Measurements from ENCODE around the gene RBM4.
A peak's percentile ranks its signal among the peaks of the same experiment; 100 is the strongest.

The RBM4 gene

DNA sequence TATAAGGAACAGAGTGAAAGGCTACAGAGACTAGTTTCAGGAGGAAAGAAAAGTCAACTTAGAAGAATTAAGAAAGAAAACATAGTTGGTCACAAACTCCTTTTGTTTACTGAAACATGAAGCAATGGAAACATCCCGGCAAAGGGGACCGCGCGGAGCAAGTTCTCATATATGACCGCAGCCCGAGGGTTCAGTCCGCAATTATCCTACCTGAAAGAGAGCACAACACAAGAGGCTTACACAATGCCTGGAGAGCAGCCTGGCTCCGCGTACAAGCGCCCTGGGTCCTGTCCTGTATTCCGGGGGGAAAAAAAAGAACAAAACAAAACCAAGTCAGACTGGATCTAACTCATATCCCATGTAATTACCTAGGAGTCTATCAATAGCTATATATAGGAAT is 26.9 kb downstream of the RBM4 start:
- no peaks in the 10 kb centered on the region for H3K27me3 Mint-ChIP-seq
- H3K36me3 Mint-ChIP-seq, result peaks cover 6% of the 10 kb centered on the region
- peaks cover 37% of the 10 kb centered on the region for H3K4me1 Mint-ChIP-seq
- no peak overlapping the region for H3K27ac Mint-ChIP-seq
- H3K4me3 Mint-ChIP-seq, result no peak overlapping the region
- no peaks in the 10 kb centered on the region for H3K9me3 Mint-ChIP-seq

DNA sequence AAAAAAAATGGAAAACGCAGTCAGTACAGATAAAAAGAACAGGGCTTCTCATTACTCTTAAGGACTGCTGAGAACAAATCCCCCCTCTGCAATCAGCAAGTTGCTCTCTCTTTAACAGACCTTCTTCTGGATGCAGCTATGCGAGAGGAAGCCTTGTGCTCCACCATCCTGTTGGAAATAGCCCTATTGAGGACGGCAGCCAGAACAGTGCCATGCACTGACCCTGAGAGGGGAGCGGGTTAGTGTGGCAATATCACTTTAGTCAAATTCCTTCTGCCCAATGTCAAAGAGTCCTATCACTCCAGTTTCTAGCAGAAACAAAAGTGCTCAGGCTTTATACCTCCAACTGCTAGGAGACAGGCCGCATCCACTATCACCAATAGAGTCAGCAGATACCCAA is 32.3 kb downstream of the RBM4 start:
- Mint-ChIP-seq H3K27ac (peak overlapping the region; percentile 70), H3K27me3 (no peaks in the 10 kb centered on the region), H3K9me3 (no peaks in the 10 kb centered on the region), H3K36me3 (peaks cover 4% of the 10 kb centered on the region), H3K4me1 (peaks cover 52% of the 10 kb centered on the region), H3K4me3 (no peak overlapping the region)

DNA sequence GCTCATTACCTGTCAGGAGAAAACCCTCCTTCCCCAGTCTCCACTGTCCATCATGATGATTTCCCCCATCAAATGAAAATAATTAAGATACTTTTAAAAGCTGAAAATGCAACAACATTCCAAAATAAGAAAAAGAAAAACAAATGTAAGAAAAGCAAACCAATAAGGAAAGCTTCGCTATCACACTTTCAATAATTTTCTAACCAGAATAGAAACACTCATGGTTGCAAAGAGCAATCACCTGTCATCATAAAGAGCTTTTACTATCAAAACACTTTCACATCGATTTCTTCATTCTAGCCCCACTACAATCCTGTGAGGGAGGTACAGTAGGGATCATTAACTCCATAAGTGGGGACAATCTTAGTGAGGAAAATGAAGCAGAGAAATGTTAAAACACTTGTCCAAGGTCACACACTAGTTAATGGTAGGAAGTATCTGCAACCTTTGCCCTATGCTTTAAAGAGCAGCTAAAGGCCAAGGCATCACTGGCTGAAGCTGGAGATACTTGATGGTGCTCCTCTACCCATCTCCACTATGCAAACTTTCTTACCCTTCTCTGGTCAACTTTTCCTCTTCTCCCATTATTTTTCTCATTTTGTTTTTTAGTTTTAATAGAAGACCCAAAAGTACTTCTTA is 36.6 kb downstream of the RBM4 start:
- H3K27ac Mint-ChIP-seq, result no peak overlapping the region
- H3K36me3 Mint-ChIP-seq, result peaks cover 4% of the 10 kb centered on the region
- peaks cover 38% of the 10 kb centered on the region for H3K4me1 Mint-ChIP-seq
- H3K27me3 Mint-ChIP-seq, result no peaks in the 10 kb centered on the region
- H3K9me3 Mint-ChIP-seq, result no peaks in the 10 kb centered on the region
- H3K4me3 Mint-ChIP-seq, result peak overlapping the region; percentile 11

DNA sequence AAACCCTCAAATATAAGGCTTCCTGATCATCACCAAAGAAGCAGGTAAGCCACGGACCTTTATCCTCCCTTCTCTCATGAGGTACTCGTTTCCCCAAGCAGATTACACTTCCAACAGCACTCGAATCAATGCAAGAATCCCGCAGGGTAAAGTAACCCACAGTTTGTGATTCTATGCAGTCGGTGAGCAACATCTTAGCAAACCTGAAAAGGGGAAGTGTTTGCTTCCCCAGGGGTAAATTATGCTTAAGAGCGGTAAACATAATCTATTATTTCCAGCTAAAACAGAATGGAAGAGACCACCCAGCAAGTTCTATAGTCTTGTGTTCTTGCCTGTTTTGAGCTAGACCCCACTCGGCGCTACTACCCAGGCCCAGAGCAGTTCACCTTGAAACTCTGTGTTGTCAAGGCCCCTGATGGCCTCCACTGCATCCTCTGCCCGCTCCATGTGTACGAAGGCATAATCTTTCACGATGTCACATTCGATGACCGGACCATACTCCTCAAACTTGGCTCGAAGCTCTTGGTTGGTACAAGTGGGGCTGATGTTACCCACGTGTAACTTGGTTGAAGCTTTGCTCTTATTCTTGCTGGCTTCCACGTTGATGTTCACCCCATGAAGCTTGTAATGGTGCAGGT is 37.9 kb downstream of the RBM4 start:
- Mint-ChIP-seq H3K4me3 (peak overlapping the region; percentile 98), H3K27me3 (no peaks in the 10 kb centered on the region), H3K27ac (peak overlapping the region; percentile 86), H3K9me3 (no peaks in the 10 kb centered on the region), H3K36me3 (peaks cover 4% of the 10 kb centered on the region), H3K4me1 (peaks cover 35% of the 10 kb centered on the region)

DNA sequence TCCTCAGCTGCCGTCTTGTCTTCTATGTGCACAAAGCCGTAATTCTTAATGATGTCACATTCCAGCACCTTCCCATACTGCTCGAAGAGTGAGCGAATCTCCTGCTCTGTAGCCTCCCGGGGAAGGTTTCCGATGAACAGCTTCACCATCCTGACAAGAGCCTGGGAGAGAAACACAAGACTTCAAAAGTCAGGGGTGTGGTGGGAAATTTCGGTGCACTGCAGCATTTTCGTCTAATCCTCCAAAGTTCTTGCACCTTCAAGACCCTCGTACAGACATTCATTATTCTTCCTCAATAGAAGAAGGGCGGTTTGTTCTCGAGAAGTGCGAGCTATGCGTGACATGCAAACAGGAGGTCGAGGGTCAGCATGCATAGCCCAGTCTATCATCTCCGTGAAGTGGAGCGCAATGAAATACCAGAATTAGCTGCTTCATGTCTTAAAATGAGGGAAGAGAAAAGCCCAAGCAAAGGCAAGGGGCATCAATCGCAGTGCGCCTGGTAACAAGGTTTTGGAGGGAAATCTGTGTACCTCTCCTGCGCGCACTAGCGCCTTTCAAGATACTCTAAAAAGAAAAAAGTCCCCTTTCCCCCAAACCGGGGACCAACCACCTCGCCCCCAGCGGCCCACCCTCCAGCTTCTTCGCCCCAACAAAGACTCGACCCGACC is 38.6 kb downstream of the RBM4 start:
- H3K27me3 Mint-ChIP-seq, result no peaks in the 10 kb centered on the region
- H3K9me3 Mint-ChIP-seq, result no peaks in the 10 kb centered on the region
- peak overlapping the region; percentile 99 for H3K27ac Mint-ChIP-seq
- peak overlapping the region; percentile 98 for H3K4me3 Mint-ChIP-seq
- peaks cover 35% of the 10 kb centered on the region for H3K4me1 Mint-ChIP-seq
- peaks cover 4% of the 10 kb centered on the region for H3K36me3 Mint-ChIP-seq

DNA sequence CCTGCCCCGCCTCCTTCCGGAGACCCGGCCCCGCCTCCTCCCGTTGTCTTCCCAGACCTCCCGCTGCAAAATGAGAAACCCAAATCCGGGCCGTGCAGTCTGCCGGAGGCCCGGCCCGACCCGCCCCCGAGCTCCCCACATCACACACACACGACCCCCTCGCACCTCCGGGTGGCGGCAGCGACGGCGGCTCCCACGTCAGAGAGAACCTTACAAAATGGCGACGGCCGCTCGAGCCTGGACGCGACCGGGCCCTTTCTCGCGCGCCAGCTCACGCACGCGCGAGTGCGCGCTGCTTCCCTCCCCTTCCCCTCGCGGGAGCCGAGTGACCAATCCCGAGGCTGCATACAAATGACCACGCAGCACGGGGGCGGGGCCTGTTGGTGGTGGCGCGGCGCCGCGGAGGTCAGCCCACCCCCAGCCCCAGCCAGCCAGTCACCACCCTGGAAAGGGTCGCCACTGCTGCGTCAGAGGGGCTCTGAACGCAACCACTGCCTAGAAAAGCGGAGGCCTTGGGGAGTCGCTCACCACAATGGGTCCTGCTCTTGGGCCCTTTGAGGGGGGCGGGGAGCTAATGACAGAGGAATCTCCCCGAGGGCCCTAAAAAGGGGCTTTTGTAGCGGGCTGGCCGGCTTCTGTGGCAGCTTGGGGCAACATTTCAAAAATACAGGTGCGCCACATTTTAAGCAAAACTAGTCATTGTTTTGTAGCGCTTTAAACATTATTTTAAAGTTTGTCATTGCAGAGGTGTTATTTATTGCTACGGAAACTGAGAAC is 39.3 kb downstream of the RBM4 start, which contains the start of gene RBM4B:
Gene RBM4B (minus strand): TSS at position 289 of the 777 bp plus-strand sequence. CDS start 808 bp downstream, outside the sequence.
- Mint-ChIP-seq H3K27ac (peak within 1 kb of the TSS; percentile 99), H3K4me3 (peak within 1 kb of the TSS; percentile 98), H3K27me3 (no peaks in the 10 kb centered on the region), H3K36me3 (peaks cover 4% of the 10 kb centered on the region), H3K9me3 (no peaks in the 10 kb centered on the region), H3K4me1 (peaks cover 33% of the 10 kb centered on the region)

DNA sequence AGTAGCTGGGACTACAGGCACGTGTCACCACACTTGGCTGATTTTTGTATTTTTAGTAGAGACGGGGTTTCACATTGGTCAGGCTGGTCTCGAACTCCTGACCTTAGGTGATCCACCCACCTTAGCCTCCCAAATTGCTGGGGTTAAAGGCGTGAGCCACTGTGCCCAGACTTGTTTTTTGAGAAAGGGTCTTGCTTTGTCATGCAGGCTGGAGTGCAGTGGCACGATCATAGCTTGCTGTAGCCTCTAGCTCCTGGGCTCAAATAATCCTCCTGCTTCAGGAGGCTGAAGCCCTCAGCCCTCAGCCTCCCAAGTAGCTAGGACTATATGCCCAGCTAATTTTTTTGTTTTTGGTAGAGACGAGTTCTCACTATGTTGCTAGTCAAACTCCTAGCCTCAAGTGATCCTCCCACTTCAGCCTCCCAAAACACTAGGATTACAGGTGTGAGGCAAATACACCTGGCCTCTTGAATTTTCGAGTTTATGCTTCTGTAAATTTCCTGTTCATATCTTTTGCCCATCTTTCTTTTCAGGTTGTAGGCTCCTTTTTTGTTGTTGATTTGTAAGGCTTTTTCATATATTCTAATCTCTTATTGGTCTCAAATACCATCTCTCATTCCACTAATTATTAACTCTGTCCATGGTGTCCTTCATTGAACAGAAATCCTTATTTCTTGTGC is 42.6 kb downstream of the RBM4 start:
- H3K27ac Mint-ChIP-seq, result no peak overlapping the region
- H3K4me3 Mint-ChIP-seq, result no peak overlapping the region
- H3K9me3 Mint-ChIP-seq, result no peaks in the 10 kb centered on the region
- peaks cover 2% of the 10 kb centered on the region for H3K36me3 Mint-ChIP-seq
- H3K27me3 Mint-ChIP-seq, result no peaks in the 10 kb centered on the region
- peaks cover 11% of the 10 kb centered on the region for H3K4me1 Mint-ChIP-seq

DNA sequence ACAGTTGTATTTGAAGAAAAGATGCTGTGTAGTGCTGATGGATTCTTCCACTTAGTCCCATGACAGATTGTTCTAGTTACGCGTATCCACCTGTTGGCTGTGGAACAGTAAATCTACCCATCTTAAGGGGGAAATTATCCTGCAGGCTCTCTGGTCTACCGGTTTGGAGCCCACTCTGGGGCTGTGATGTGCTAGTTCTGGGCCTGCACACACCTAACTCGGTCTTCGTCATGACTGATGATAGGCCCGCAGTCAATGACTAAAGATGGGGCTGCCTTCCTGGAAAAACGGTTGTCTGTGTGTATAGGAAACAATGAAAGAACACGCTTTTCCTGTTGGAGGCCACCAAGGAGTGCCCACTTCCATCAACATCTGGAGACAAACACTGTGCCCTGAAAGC is 45.4 kb downstream of the RBM4 start:
- H3K4me1 Mint-ChIP-seq, result no peaks in the 10 kb centered on the region
- H3K4me3 Mint-ChIP-seq, result no peak overlapping the region
- H3K27me3 Mint-ChIP-seq, result no peaks in the 10 kb centered on the region

DNA sequence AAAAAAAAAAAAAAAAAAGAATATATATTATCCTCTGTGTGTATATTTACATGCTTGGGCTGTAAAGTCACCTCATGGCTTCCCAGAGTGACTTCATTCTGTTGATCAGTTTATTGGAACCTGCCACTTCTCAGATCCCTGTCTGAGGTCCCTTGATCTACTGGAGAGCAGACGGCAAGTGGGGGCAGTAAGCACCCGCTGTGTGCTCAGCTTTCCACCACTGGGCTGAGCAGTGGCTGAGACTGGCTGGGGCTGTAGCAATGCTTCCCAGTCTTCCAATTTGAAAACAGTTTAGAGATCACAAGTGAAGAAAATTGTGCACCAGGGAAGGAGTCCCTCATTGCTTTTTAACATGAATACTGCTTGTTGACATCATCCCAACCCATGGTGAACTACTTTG is 46.1 kb downstream of the RBM4 start:
- Mint-ChIP-seq H3K4me3 (no peak overlapping the region), H3K4me1 (no peaks in the 10 kb centered on the region), H3K9me3 (no peaks in the 10 kb centered on the region), H3K36me3 (no peaks in the 10 kb centered on the region), H3K27me3 (no peaks in the 10 kb centered on the region), H3K27ac (no peak overlapping the region)

More for the DNA sequence above, 45.4 kb downstream of the RBM4 start:
- no peaks in the 10 kb centered on the region for H3K9me3 Mint-ChIP-seq
- H3K36me3 Mint-ChIP-seq, result no peaks in the 10 kb centered on the region
- no peak overlapping the region for H3K27ac Mint-ChIP-seq

DNA sequence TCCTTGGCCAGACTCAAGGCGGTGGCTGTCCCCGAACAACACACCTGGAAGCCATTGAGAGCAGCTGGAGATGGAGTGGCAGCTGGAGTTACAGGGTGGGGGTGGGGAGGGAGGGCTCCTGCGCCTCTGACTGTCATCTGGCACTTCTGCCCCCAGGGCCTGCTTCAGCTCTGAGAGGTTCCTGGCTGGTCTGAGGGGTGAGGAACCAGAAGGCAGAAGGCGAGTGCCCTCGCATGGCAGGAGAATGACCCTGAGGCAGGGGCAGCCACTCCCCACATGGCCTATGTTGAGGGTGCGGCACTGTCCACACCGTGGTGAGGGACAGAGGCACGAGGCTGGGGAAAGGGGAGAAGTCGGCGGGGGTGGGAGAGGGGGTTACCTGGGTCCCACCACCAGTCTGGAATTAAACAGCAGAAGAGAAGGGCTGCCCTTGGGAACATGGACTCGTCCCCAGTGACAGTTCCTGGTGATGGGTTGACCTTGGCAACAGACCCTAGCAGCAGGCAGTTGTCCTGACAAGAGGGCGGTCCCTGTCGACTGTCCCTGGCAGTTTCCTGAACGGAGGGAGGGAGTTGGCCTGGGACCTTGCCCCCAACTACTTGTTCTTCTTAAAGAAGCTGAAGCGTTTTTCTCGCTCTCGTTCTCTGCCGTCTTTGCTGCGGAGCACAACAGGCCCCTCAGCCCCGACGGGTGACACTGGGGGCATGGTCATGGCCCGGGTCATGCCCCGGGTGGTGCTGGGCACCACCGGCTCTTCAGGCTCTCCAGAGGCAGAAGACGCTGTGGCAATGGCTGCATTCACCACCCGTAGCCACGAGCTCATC is 47.0 kb downstream of the RBM4 start:
- no peaks in the 10 kb centered on the region for H3K27me3 Mint-ChIP-seq
- H3K27ac Mint-ChIP-seq, result no peak overlapping the region
- H3K4me3 Mint-ChIP-seq, result no peak overlapping the region

DNA sequence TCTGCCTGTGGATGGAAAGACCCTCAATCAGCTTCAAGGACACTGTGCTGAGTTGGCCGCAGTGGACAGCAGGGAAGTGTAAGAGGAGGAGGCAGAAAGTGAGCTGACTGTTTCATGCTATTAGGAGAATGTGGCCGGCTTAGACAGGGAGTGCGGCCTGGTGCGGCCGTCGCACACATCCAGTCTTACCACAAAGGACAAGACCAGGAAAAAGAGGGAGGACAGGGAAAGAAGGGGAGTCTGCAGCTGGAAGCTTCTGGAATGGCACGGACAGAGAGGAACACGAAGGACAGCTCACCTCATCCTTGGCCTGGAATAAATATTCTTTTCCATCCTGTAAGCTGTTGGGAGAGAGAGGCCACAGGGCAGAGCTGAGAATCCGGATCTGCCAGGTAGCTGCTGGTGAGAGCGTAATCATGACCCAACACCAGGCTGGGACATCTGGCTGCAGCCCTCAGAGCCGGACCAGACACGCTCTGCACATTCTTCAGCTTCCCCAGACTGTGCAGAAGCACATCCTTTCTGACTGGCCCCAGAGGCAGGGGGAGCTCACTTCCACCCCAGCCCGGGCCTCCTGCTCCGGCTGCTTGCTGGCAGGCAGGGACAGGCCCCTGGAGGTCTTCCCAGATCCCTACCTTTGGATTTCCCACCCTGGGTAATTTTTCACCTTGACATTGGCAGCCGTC is 47.7 kb downstream of the RBM4 start:
- Mint-ChIP-seq H3K4me1 (no peaks in the 10 kb centered on the region), H3K9me3 (no peaks in the 10 kb centered on the region), H3K27me3 (no peaks in the 10 kb centered on the region), H3K27ac (no peak overlapping the region), H3K4me3 (no peak overlapping the region), H3K36me3 (no peaks in the 10 kb centered on the region)

More for the DNA sequence above, 47.0 kb downstream of the RBM4 start:
- Mint-ChIP-seq H3K36me3 (no peaks in the 10 kb centered on the region), H3K4me1 (no peaks in the 10 kb centered on the region), H3K9me3 (no peaks in the 10 kb centered on the region)

DNA sequence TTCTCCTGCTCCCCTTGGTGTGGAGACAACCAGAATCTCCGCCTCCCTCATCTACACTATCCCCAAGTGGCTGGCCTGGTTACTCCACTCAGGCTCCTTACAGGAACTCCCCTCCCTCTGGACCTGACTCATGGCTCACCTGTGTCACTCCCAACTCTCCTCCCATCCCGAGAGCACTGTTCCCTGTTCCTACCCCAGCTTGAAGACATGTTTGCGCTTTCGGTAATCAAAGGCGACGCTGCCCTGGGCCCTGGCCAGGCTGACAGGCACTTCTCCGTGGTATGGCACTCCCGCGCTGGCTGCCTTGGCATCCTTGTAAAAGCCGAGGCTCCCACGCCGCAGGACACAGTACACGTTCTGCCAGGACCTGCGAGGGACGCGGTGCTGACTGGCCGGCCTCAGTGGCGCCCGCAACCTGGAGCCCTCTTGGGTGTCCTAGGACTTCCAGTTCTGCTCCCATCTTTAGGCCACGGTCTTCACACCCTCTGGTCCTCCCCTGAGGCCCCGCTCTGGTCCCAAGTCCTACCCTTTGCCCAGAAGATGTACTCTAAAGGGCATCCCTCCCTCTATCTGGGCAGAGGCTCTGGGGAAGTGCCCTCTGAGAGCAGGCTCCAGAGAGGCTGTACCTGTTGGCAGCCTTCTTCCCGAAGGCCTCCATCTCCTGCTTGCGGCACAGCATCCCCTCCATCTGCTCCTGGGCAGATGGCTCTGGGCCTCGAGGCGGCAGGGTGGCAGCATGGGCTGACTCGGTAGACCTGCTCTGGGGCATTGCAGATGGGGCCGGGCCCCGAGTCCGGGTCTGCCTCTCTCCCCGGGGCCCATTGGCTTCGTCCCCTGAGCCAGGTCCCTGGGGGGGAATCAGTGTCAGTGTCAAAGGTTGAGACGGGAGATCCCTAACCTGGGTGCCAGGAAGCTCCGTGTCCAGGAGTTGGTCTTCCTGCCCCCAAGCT is 48.6 kb downstream of the RBM4 start:
- Mint-ChIP-seq H3K27me3 (no peaks in the 10 kb centered on the region), H3K4me1 (no peaks in the 10 kb centered on the region), H3K27ac (no peak overlapping the region), H3K9me3 (no peaks in the 10 kb centered on the region), H3K4me3 (no peak overlapping the region), H3K36me3 (no peaks in the 10 kb centered on the region)

DNA sequence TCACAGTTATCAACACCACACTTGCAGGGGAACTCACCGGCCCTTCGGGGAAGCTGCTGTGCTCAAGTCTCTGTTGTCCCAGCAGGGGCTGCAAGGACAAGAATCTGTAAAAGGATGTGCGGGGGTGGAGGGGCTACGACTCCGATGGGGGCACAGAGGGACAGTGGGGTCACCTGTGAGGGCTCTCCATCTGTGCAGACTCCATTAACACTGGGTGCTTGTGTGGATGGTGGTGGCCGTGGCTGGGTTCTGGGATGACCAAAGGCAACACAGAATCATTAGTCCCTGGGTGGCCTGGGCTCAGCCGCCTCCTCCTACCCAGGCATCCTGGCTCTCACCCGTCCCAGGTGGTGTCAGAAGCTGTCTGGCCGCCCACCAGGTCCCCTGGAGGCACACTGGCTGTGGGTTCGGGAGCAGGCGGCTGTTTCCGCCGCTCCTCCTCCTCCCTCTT is 49.4 kb downstream of the RBM4 start:
- Mint-ChIP-seq H3K27me3 (no peaks in the 10 kb centered on the region), H3K27ac (no peak overlapping the region), H3K4me3 (no peak overlapping the region), H3K4me1 (no peaks in the 10 kb centered on the region), H3K9me3 (no peaks in the 10 kb centered on the region), H3K36me3 (no peaks in the 10 kb centered on the region)
